ENCODE data around the gene CCDC71L. TPM values are rescaled to one million over a fixed set of nuclear protein-coding genes. Genes with fewer than 3 reads are reported as not detected.

CCDC71L gene
- total RNA-seq, 1 experiment from 2014 or later: 6.0 TPM

DNA sequence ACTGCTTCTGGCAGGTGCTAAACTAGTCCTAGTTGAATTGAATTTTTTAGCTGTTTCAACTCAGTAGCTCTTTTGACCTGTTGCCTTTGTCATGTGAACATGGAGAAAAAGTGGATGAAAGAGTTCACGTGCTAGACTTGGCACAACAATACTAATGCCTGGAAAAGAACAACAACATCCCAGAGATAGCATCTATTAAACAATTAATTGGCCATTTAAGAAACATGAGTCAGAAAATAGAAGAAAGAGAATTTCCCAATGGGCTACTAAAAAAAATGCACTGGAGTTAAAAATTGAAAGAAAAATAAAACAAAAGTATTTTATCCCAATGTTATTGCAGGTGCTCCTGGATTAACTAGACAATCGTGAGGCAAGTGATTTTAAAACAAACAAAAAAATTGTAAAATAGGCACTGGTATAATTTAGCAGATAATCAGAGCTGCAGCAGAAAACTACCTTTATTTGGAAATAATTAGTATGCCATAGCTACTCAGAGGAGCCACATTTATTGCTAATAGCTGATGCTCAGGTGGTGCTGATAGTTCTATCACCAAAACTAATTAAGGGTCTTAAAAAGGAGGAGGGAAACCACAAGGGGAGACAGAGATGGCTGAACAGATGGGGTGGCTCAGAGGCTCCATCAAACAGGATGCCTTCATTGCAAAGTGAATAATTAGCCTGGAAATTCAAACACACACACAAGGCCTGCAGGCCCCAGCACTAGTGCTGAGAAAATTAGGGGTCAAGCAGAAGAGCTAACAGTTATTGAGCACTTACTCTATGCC lies 17.6 kb downstream of the CCDC71L start:
- Histone ChIP-seq H3K4me1 (ENCODE audit: control insufficient read depth, insufficient read depth, low read length) (no peaks in the 10 kb centered on the region), H3K27ac (ENCODE audit: low read length) (no peak overlapping the region), H3K4me3 (ENCODE audit: low read depth in 2 of 2, low read length in 2 of 2) (no peak overlapping the region), H3K27me3 (ENCODE audit: control insufficient read depth, insufficient read depth, low read length) (no peaks in the 10 kb centered on the region), H3K9me3 (ENCODE audit: control insufficient read depth, insufficient read depth, low read depth, low read length) (no peaks in the 10 kb centered on the region), H3K36me3 (ENCODE audit: control insufficient read depth, insufficient read depth, low read length) (no peaks in the 10 kb centered on the region)
- CTCF ChIA-PET: no interaction called here
- DNase-seq (ENCODE audit: low read depth, low spot score) (no peak), ATAC-seq (no peak)
- in situ Hi-C loops (cut with HindIII; ENCODE audit: low pct_unique_long_range_greater_than_20kb, low sequenced_read_pairs) (no loop called here), intact Hi-C loops (cut with micrococcal nuclease; ENCODE audit: unreplicated experiment) (no loop called here)
- no TSS peak for BruUV-seq (replicated peaks)
- TF ChIP-seq, protein P1, sequence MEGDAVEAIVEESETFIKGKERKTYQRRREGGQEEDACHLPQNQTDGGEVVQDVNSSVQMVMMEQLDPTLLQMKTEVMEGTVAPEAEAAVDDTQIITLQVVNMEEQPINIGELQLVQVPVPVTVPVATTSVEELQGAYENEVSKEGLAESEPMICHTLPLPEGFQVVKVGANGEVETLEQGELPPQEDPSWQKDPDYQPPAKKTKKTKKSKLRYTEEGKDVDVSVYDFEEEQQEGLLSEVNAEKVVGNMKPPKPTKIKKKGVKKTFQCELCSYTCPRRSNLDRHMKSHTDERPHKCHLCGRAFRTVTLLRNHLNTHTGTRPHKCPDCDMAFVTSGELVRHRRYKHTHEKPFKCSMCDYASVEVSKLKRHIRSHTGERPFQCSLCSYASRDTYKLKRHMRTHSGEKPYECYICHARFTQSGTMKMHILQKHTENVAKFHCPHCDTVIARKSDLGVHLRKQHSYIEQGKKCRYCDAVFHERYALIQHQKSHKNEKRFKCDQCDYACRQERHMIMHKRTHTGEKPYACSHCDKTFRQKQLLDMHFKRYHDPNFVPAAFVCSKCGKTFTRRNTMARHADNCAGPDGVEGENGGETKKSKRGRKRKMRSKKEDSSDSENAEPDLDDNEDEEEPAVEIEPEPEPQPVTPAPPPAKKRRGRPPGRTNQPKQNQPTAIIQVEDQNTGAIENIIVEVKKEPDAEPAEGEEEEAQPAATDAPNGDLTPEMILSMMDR (IDR thresholded peaks at IDR 0.05): no peak
- TF ChIP-seq, protein P2, sequence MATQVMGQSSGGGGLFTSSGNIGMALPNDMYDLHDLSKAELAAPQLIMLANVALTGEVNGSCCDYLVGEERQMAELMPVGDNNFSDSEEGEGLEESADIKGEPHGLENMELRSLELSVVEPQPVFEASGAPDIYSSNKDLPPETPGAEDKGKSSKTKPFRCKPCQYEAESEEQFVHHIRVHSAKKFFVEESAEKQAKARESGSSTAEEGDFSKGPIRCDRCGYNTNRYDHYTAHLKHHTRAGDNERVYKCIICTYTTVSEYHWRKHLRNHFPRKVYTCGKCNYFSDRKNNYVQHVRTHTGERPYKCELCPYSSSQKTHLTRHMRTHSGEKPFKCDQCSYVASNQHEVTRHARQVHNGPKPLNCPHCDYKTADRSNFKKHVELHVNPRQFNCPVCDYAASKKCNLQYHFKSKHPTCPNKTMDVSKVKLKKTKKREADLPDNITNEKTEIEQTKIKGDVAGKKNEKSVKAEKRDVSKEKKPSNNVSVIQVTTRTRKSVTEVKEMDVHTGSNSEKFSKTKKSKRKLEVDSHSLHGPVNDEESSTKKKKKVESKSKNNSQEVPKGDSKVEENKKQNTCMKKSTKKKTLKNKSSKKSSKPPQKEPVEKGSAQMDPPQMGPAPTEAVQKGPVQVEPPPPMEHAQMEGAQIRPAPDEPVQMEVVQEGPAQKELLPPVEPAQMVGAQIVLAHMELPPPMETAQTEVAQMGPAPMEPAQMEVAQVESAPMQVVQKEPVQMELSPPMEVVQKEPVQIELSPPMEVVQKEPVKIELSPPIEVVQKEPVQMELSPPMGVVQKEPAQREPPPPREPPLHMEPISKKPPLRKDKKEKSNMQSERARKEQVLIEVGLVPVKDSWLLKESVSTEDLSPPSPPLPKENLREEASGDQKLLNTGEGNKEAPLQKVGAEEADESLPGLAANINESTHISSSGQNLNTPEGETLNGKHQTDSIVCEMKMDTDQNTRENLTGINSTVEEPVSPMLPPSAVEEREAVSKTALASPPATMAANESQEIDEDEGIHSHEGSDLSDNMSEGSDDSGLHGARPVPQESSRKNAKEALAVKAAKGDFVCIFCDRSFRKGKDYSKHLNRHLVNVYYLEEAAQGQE (IDR thresholded peaks at IDR 0.05; ENCODE audit: insufficient read depth in 1 of 2, low read depth in 2 of 2, low read length in 1 of 2): no peak
- no peak for TF ChIP-seq SIN3A (IDR thresholded peaks at IDR 0.05; ENCODE audit: borderline replicate concordance, insufficient read depth, low read depth, low read length)
- TF ChIP-seq POLR2AphosphoS5 (IDR thresholded peaks at IDR 0.05; ENCODE audit: low read depth, low read length): no peak
- TF ChIP-seq TCF7L2 (IDR thresholded peaks at IDR 0.05; ENCODE audit: low read depth, low read length): no peak
- POLR2A ChIA-PET: no interaction called here

DNA sequence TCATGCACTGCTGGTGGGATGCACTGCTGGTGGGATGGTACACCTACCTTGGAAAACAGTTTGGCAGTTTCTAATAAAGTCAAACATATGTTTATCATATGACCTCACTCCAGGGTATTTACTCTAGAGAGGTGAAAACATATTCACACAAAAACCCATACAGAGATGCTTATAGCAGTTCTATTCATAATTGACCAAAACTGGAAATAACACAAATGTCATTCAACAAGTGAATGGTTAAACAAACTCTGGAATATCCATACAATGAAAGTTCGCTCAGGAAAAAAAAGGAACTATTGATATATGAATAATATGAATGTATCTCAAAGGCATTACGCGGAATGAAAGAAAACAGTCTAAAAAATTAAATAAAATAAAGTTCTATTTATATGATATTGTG lies 19.5 kb downstream of the CCDC71L start:
- H3K36me3 ChIP-seq (ENCODE audit: control insufficient read depth, insufficient read depth, low read length): no peaks in the 10 kb centered on the region
- intact Hi-C loops (cut with micrococcal nuclease; ENCODE audit: unreplicated experiment) (no loop called here), in situ Hi-C loops (cut with HindIII; ENCODE audit: low pct_unique_long_range_greater_than_20kb, low sequenced_read_pairs) (no loop called here)
- TF ChIP-seq TCF7L2 (IDR thresholded peaks at IDR 0.05; ENCODE audit: low read depth, low read length) (no peak), SIN3A (IDR thresholded peaks at IDR 0.05; ENCODE audit: borderline replicate concordance, insufficient read depth, low read depth, low read length) (no peak), POLR2AphosphoS5 (IDR thresholded peaks at IDR 0.05; ENCODE audit: low read depth, low read length) (no peak)
- TF ChIP-seq, protein P2 (IDR thresholded peaks at IDR 0.05; ENCODE audit: insufficient read depth in 1 of 2, low read depth in 2 of 2, low read length in 1 of 2): no peak
- TF ChIP-seq, protein P1 (IDR thresholded peaks at IDR 0.05): no peak
- no peak for ATAC-seq
- H3K27me3 ChIP-seq (ENCODE audit: control insufficient read depth, insufficient read depth, low read length): no peaks in the 10 kb centered on the region
- no peak overlapping the region for H3K4me3 ChIP-seq (ENCODE audit: low read depth in 2 of 2, low read length in 2 of 2)
- POLR2A ChIA-PET: no interaction called here
- BruUV-seq (replicated peaks): no TSS peak
- H3K9me3 ChIP-seq (ENCODE audit: control insufficient read depth, insufficient read depth, low read depth, low read length): no peaks in the 10 kb centered on the region
- H3K4me1 ChIP-seq (ENCODE audit: control insufficient read depth, insufficient read depth, low read length): no peaks in the 10 kb centered on the region
- DNase-seq (ENCODE audit: low read depth, low spot score): no peak
- no peak overlapping the region for H3K27ac ChIP-seq (ENCODE audit: low read length)
- CTCF ChIA-PET: no interaction called here
